Omental fat pad (tissue), 4 donors: ENCODE data around the gene EBI3. TPM values are rescaled to one million over a fixed set of nuclear protein-coding genes. Genes with fewer than 3 reads are reported as not detected.
"Not testable (repeated sequence)": the region's sequence is repeated elsewhere in the genome, so short reads cannot be mapped to it uniquely, and the experiment has no call there.

Experiments used
- ATAC-seq: fragments of 150-250 bp; one replicate; pipeline ENCODE4 v1.9.1; 2016; ENCODE audit warnings: mild to moderate bottlenecking, moderate library complexity; ENCODE audit not compliant: low FRiP score
- DNase-seq: peaks from one replicate; pipeline ENCODE4 v3.0.0-alpha.2; 2019; ENCODE audit warnings: low spot score
- total RNA-seq, 4 donors: library from RNA; depleted of rRNA; stranded (reverse); fragments of >200 nt; gene quantifications; one replicate each; pipeline ENCODE4 v1.1.0, GENCODE V29; 2016
- TF ChIP-seq, protein P1 (sequence below), 3 donors: fragments of 450-650 bp; IDR thresholded peaks; one replicate each; pipeline ENCODE4 v1.5.1; 2016 to 2017; ENCODE audit warnings: antibody characterized with exemption in 3 of 3, mild to moderate bottlenecking in 3 of 3, moderate library complexity in 2 of 3

Gene EBI3
- total RNA-seq, 4 donors from 2014 or later, result 2.2 to 11.4 (median 5.0) TPM

DNA sequence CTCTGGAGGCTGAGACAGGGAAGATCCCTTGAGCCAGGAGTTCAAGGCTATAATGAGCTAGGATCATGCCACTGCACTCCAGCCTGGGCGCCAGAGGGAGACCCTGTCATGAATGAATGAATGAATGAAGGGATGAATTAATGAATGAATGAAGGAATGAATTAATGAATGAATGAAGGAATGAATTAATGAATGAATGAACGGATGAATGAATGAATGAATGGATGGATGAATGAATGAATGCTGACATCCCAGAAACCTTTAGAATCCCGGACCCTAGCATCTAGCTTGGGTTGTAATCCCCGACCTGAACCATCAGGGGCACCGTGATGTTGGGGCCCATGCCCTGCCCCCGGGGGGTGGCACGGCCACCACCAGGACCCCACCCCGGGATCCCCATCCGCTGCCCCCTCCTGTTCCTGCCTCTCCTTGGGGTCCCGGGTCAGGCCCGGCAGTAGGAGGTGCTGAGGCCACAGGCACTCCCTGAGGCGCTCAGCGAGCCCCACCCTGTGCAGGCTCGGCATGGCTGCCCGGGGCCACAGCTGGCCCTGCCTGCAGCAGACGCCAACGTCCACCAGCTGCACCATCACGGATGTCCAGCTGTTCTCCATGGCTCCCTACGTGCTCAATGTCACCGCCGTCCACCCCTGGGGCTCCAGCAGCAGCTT, 3.4 kb downstream of the EBI3 start:
- TF ChIP-seq, protein P1, sequence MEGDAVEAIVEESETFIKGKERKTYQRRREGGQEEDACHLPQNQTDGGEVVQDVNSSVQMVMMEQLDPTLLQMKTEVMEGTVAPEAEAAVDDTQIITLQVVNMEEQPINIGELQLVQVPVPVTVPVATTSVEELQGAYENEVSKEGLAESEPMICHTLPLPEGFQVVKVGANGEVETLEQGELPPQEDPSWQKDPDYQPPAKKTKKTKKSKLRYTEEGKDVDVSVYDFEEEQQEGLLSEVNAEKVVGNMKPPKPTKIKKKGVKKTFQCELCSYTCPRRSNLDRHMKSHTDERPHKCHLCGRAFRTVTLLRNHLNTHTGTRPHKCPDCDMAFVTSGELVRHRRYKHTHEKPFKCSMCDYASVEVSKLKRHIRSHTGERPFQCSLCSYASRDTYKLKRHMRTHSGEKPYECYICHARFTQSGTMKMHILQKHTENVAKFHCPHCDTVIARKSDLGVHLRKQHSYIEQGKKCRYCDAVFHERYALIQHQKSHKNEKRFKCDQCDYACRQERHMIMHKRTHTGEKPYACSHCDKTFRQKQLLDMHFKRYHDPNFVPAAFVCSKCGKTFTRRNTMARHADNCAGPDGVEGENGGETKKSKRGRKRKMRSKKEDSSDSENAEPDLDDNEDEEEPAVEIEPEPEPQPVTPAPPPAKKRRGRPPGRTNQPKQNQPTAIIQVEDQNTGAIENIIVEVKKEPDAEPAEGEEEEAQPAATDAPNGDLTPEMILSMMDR (IDR thresholded peaks at IDR 0.05), result no peak
- peak; percentile 31 for ATAC-seq
- DNase-seq, result no peak

DNA sequence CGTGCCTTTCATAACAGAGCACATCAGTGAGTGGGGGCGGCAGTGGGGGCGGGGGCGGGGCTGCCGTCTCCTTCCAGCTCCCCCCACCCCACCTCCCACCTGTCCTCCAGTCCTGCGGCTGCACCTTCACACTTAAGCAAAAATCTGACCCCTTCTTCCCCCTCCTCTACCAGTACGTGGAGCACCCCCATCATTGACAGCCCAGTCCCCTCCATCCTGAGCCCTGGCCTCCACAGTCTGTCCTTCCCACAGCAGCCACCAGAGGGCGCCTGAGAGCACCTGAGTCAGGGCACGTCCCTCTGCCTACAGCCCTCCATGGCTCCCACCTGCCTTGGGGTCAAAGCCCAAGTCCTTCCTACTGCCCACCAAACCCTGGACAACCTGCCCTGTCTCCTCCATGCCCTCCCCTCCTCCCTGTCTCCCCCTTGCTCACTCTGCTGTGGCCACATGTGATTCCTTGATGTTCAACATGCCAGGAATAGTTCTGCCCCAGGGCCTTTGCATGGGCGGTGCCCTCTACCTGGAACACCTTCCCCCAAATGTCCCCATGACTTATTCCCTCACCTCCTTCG, 4.0 kb downstream of the EBI3 start:
- ATAC-seq, result no peak
- peak; percentile 40 for DNase-seq
- TF ChIP-seq, protein P1 (IDR thresholded peaks at IDR 0.05), result no peak

DNA sequence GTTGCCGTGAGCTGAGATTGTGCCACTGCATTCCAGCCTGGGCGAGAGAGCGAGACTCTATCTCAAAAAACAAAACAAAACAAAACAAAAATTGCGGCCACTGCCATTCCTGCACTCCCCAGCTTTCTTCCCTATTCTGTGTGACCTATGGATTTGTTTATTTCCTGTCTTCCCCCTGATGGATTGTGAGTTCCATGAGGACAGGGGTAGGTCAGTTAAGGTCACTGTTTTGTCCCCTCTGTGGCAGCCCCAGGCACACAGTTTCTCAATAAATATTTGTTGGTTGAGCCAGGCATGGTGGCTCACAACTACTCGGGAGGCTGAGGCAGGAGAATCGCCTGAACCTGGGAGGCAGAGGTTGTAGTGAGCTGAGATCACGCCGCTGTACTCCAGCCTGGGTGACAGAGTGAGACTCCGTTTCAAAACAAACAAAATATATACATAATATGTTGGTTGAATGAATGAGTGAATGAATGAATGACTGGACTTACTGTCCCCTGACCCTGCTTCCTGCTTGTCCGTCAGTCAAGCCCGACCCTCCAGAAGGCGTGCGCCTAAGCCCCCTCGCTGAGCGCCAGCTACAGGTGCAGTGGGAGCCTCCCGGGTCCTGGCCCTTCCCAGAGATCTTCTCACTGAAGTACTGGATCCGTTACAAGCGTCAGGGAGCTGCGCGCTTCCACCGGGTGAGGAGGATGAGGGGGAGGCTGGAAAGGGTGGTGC, 5.0 kb downstream of the EBI3 start:
- no peak for DNase-seq
- ATAC-seq, result no peak
- TF ChIP-seq, protein P1 (IDR thresholded peaks at IDR 0.05), result no peak

DNA sequence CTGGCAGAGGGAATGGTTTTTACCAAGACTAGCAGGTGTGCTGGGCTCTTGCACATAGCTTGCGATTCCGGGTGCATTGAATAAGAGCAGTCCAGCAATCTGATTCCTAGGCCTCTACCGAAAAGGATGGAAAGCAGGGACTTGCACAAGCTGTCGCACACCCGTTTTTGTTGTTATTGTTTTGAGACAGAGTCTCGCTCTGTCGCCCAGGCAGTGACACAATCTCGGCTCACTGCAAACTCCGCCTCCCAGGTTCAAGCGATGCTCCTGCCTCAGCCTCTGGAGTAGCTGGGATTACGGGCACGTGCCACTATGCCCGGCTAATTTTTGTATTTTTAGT, 5.5 kb downstream of the EBI3 start:
- DNase-seq (no peak), ATAC-seq (no peak)
- TF ChIP-seq, protein P1 (IDR thresholded peaks at IDR 0.05), result no peak

DNA sequence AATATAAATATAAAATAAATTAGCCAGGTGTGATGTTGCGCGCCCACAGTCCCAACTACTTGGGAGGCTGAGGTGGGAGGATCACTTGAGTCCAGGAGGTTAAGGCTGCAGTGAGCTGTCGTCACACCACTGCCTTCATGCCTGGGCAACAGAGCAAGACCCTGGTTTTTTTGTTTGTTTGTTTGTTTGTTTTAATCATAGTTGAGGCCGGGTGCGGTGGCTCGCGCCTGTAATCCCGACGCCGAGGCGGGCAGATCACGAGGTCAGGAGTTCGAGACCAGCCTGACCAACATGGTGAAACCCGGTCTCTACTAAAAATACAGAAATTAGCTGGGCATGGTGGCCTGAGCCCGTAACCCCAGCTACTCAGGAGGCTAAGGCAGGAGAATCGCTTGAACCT, 8.2 kb downstream of the EBI3 start:
- not testable (repeated sequence) for ATAC-seq, DNase-seq

DNA sequence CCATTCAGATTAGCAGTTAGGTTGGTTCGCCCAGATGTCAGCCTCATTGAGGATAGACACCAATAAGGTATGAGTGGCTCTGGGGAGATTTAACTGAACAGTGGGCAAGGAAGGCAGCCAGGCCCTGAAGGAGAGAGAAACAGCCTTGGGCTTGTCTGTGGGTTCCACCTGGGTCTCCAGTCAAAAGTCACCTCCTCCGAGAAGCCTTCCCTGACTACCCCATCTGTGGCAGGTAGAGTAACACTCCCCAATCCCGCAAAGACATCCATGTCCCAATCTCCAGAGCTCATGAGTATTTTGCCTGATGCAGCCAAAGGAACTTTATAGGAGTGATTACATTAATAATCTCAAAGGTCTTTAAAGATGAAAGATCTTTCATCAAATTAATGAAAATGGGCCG, 9.5 kb downstream of the EBI3 start:
- TF ChIP-seq, protein P1 (IDR thresholded peaks at IDR 0.05), result no peak
- DNase-seq, result no peak
- ATAC-seq, result no peak

DNA sequence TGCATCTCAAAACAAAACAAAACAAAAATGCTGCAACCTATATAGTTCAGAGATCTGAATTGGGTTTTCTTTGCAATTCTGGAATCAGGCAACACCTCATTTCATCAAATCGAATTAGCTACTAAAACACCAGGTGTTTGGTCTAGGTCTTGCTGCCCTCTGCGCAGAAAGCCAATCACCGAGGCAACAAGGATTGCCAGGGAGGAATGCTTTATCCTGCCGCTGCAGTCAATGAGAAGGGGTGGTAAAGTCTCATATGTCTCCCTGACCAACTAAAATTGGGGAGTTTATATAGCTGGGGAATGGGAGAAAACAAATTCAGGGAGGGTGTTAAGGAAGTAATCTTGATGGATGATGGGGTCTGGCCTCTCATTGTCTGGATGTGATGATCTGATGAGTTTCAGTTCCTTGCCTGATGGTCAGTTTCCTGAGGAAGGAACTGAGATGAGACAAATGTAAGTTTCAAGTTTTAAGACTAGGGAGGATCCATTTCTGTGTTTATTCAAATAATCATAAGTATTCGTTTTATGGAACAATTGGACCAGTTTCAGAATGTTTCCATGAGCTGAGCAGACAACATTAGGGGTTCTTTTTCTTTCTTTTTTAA, 12.6 kb downstream of the EBI3 start:
- TF ChIP-seq, protein P1 (IDR thresholded peaks at IDR 0.05), result no peak
- DNase-seq (no peak), ATAC-seq (no peak)

DNA sequence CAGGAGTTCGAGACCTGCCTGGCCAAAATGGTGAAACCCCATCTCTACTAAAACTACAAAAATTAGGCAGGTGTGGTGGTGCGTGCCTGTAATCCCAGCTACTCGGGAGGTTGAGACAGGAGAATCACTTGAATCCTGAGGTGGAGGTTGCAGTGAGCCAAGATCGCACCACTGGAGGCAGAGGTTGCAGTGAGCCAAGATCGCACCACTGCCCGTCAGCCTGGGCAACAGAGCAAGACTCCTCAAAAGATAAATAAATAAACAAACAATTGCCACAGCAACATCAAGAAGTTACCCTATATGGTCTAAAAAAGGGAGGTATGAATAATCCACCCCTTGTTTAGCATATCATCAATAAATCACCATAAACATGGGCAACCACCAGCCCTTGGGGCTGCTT, 16.6 kb downstream of the EBI3 start:
- ATAC-seq, DNase-seq: not testable (repeated sequence)
